Transverse colon (tissue), 4 donors: ENCODE results near the gene MYO18B.

Experiments used
- POLR2A ChIP-seq: fragments of 450-650 bp; IDR thresholded peaks from one replicate; pipeline ENCODE4 v1.6.1; 2016; ENCODE audit warnings: antibody characterized with exemption, mild to moderate bottlenecking, moderate library complexity
- POLR2AphosphoS5 ChIP-seq, 3 donors: sonication (generic); formaldehyde crosslinking; IDR thresholded peaks; one replicate each; pipeline ENCODE4 v1.6.1; 2016; ENCODE audit warnings: antibody characterized with exemption in 3 of 3
- TF ChIP-seq, protein P1 (sequence below), 5 experiments: fragments of 200-600 bp in 3 of 5; fragments of 450-650 bp in 2 of 5; sonication (generic) in 3 of 5; IDR thresholded peaks; 1 replicate in 2 of 5; 2 replicates in 3 of 5; pipeline ENCODE4 v1.5.1; 2016 to 2017; ENCODE audit warnings: antibody characterized with exemption in 5 of 5, inconsistent platforms in 3 of 5, mild to moderate bottlenecking in 2 of 5, moderate library complexity in 1 of 5

DNA sequence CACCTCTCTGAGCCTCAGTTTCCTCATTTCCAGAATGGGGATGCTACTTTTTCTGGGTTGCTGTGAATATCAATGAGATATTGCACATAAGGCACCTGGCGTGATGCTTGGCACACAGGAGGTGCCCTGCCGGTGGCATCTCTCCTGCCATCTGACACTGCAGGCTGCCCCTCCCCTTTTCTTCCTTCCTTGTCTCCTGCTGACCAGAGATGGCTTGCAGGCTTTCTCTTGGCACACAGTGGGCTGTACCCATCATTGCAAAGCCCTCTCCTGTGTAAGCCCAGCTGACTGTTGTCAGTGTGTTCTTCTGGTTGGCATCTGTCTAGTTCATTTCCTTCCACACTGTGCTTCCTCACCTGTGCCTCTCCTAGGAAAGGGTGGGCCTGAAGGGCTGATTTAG is 91.7 kb downstream of the MYO18B start:
- TF ChIP-seq, protein P1, sequence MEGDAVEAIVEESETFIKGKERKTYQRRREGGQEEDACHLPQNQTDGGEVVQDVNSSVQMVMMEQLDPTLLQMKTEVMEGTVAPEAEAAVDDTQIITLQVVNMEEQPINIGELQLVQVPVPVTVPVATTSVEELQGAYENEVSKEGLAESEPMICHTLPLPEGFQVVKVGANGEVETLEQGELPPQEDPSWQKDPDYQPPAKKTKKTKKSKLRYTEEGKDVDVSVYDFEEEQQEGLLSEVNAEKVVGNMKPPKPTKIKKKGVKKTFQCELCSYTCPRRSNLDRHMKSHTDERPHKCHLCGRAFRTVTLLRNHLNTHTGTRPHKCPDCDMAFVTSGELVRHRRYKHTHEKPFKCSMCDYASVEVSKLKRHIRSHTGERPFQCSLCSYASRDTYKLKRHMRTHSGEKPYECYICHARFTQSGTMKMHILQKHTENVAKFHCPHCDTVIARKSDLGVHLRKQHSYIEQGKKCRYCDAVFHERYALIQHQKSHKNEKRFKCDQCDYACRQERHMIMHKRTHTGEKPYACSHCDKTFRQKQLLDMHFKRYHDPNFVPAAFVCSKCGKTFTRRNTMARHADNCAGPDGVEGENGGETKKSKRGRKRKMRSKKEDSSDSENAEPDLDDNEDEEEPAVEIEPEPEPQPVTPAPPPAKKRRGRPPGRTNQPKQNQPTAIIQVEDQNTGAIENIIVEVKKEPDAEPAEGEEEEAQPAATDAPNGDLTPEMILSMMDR (IDR thresholded peaks at IDR 0.05) = no peak
- TF ChIP-seq POLR2AphosphoS5 (IDR thresholded peaks at IDR 0.05) = no peak
- TF ChIP-seq POLR2A = no peak
